ENCODE measurements around the gene PDE2A. TPM values are rescaled to one million over a fixed set of nuclear protein-coding genes. Genes with fewer than 3 reads are reported as not detected.
A peak's percentile ranks its signal among the peaks of the same experiment; 100 is the strongest.

Gene PDE2A
- total RNA-seq, 2 experiments from 2014 or later, result 0.26 to 0.37 TPM

- peaks cover 2% of the 10 kb centered on the region for H3K4me1 Mint-ChIP-seq (ENCODE audit: low read depth)
- POLR2A ChIA-PET, result no interaction called here
- peaks cover 11% of the 10 kb centered on the region for H3K27me3 Mint-ChIP-seq (ENCODE audit: low read depth)
- no peak overlapping the region for H3K27ac Mint-ChIP-seq
- H3K4me3 Mint-ChIP-seq, result no peak overlapping the region
- DNase-seq (no peak), ATAC-seq (no peak)
- H3K9me3 Mint-ChIP-seq (ENCODE audit: insufficient read depth), result no peaks in the 10 kb centered on the region
- no peaks in the 10 kb centered on the region for H3K36me3 Mint-ChIP-seq (ENCODE audit: low read depth)
- CTCF ChIA-PET, result interaction anchor here (1.1 to 1.9 kb wide), 5 partner anchors 9 to 69 kb away, joined by 3 to 5 read pairs (median 4); no protein-coding TSS in a partner anchor
Observed at GRCh38 chr11:72598906-72599305, 75.3 kb downstream of the PDE2A start.

GRCh38 chr11:72598466-72598865 lies 75.8 kb downstream of the PDE2A start:
- Mint-ChIP-seq H3K9me3 (ENCODE audit: insufficient read depth) (no peaks in the 10 kb centered on the region), H3K27me3 (ENCODE audit: low read depth) (peaks cover 11% of the 10 kb centered on the region), H3K4me3 (no peak overlapping the region), H3K27ac (no peak overlapping the region), H3K36me3 (ENCODE audit: low read depth) (no peaks in the 10 kb centered on the region), H3K4me1 (ENCODE audit: low read depth) (peaks cover 2% of the 10 kb centered on the region)
- DNase-seq (no peak), ATAC-seq (no peak)
- CTCF ChIA-PET, result interaction anchor here (0.9 to 1.9 kb wide), 5 partner anchors 9 to 70 kb away, joined by 3 to 5 read pairs (median 4); no protein-coding TSS in a partner anchor
- POLR2A ChIA-PET, result no interaction called here

- Mint-ChIP-seq H3K27me3 (ENCODE audit: low read depth) (peaks cover 11% of the 10 kb centered on the region), H3K36me3 (ENCODE audit: low read depth) (no peaks in the 10 kb centered on the region), H3K9me3 (ENCODE audit: insufficient read depth) (no peaks in the 10 kb centered on the region), H3K4me1 (ENCODE audit: low read depth) (peaks cover 8% of the 10 kb centered on the region), H3K4me3 (no peak overlapping the region), H3K27ac (no peak overlapping the region)
- DNase-seq, result no peak
- POLR2A ChIA-PET, result no interaction called here
- CTCF ChIA-PET, result interaction anchor here (0.9 to 1.9 kb wide), 3 partner anchors 10 to 14 kb away, joined by 3 to 5 read pairs (median 4); no protein-coding TSS in a partner anchor
- ATAC-seq, result no peak
Observed at GRCh38 chr11:72597721-72598120, 76.5 kb downstream of the PDE2A start.

GRCh38 chr11:72595292-72595684 lies 78.9 kb downstream of the PDE2A start:
- ChIA-PET CTCF (no interaction called here), POLR2A (no interaction called here)
- no peaks in the 10 kb centered on the region for H3K9me3 Mint-ChIP-seq (ENCODE audit: insufficient read depth)
- DNase-seq, result no peak
- H3K27me3 Mint-ChIP-seq (ENCODE audit: low read depth), result peaks cover 25% of the 10 kb centered on the region
- H3K4me3 Mint-ChIP-seq, result no peak overlapping the region
- H3K4me1 Mint-ChIP-seq (ENCODE audit: low read depth), result peaks cover 29% of the 10 kb centered on the region
- no peaks in the 10 kb centered on the region for H3K36me3 Mint-ChIP-seq (ENCODE audit: low read depth)
- ATAC-seq, result no peak
- no peak overlapping the region for H3K27ac Mint-ChIP-seq

- Mint-ChIP-seq H3K9me3 (ENCODE audit: insufficient read depth) (no peaks in the 10 kb centered on the region), H3K4me3 (no peak overlapping the region), H3K27ac (no peak overlapping the region), H3K36me3 (ENCODE audit: low read depth) (no peaks in the 10 kb centered on the region), H3K4me1 (ENCODE audit: low read depth) (peaks cover 32% of the 10 kb centered on the region), H3K27me3 (ENCODE audit: low read depth) (peaks cover 28% of the 10 kb centered on the region)
- DNase-seq, result no peak
- POLR2A ChIA-PET, result no interaction called here
- CTCF ChIA-PET, result interaction anchor here (1.9 to 10.6 kb wide), 2 partner anchors 49 to 89 kb away, joined by 7 to 132 read pairs; no protein-coding TSS in a partner anchor
- ATAC-seq, result no peak
Observed at GRCh38 chr11:72594493-72595291, 79.5 kb downstream of the PDE2A start.

GRCh38 chr11:72592698-72593495 lies 81.3 kb downstream of the PDE2A start:
- CTCF ChIA-PET, result interaction anchor here (0.5 to 10.6 kb wide), 7 partner anchors 15 to 122 kb away, joined by 3 to 132 read pairs (median 7); no protein-coding TSS in a partner anchor
- DNase-seq, result no peak
- no peak overlapping the region for H3K4me3 Mint-ChIP-seq
- peaks cover 39% of the 10 kb centered on the region for H3K27me3 Mint-ChIP-seq (ENCODE audit: low read depth)
- H3K4me1 Mint-ChIP-seq (ENCODE audit: low read depth), result peaks cover 37% of the 10 kb centered on the region
- ATAC-seq, result no peak
- no peak overlapping the region for H3K27ac Mint-ChIP-seq
- no peaks in the 10 kb centered on the region for H3K36me3 Mint-ChIP-seq (ENCODE audit: low read depth)
- H3K9me3 Mint-ChIP-seq (ENCODE audit: insufficient read depth), result no peaks in the 10 kb centered on the region
- POLR2A ChIA-PET, result no interaction called here

- Mint-ChIP-seq H3K4me1 (ENCODE audit: low read depth) (peaks cover 37% of the 10 kb centered on the region), H3K27me3 (ENCODE audit: low read depth) (peaks cover 44% of the 10 kb centered on the region), H3K9me3 (ENCODE audit: insufficient read depth) (no peaks in the 10 kb centered on the region), H3K4me3 (no peak overlapping the region), H3K36me3 (ENCODE audit: low read depth) (no peaks in the 10 kb centered on the region), H3K27ac (peak overlapping the region; percentile 48)
- peak; percentile 74 for DNase-seq
- ChIA-PET POLR2A (no interaction called here), CTCF (interaction anchor here (1.3 to 10.6 kb wide), 6 partner anchors 15 to 91 kb away, joined by 3 to 132 read pairs (median 10); no protein-coding TSS in a partner anchor)
- ATAC-seq, result peak; percentile 88
Observed at GRCh38 chr11:72591785-72592502, 82.3 kb downstream of the PDE2A start.

- H3K4me3 Mint-ChIP-seq, result no peak overlapping the region
- no peaks in the 10 kb centered on the region for H3K9me3 Mint-ChIP-seq (ENCODE audit: insufficient read depth)
- DNase-seq (no peak), ATAC-seq (no peak)
- peaks cover 35% of the 10 kb centered on the region for H3K4me1 Mint-ChIP-seq (ENCODE audit: low read depth)
- ChIA-PET POLR2A (no interaction called here), CTCF (interaction anchor here (1.3 to 10.6 kb wide), 7 partner anchors 16 to 92 kb away, joined by 3 to 132 read pairs (median 9); no protein-coding TSS in a partner anchor)
- peaks cover 46% of the 10 kb centered on the region for H3K27me3 Mint-ChIP-seq (ENCODE audit: low read depth)
- H3K27ac Mint-ChIP-seq, result no peak overlapping the region
- no peaks in the 10 kb centered on the region for H3K36me3 Mint-ChIP-seq (ENCODE audit: low read depth)
Observed at GRCh38 chr11:72591023-72591422, 83.2 kb downstream of the PDE2A start.

- Mint-ChIP-seq H3K9me3 (ENCODE audit: insufficient read depth) (no peaks in the 10 kb centered on the region), H3K36me3 (ENCODE audit: low read depth) (no peaks in the 10 kb centered on the region), H3K27ac (no peak overlapping the region), H3K27me3 (ENCODE audit: low read depth) (peaks cover 52% of the 10 kb centered on the region), H3K4me1 (ENCODE audit: low read depth) (peaks cover 43% of the 10 kb centered on the region), H3K4me3 (peak overlapping the region; percentile 32)
- ChIA-PET CTCF (interaction anchor here (0.8 to 10.6 kb wide), 14 partner anchors 10 to 135 kb away, joined by 3 to 132 read pairs (median 4); no protein-coding TSS in a partner anchor), POLR2A (interaction anchor here (0.9 kb wide), 1 partner anchor 30 kb away, joined by 3 read pairs; no protein-coding TSS in a partner anchor)
- DNase-seq (peak; percentile 65), ATAC-seq (peak; percentile 27)
Observed at GRCh38 chr11:72589802-72590761, 84.1 kb downstream of the PDE2A start.

GRCh38 chr11:72588421-72589410 lies 85.5 kb downstream of the PDE2A start:
- POLR2A ChIA-PET, result no interaction called here

More at GRCh38 chr11:72588421-72589410, 85.5 kb downstream of the PDE2A start:
- DNase-seq, result no peak
- Mint-ChIP-seq H3K36me3 (ENCODE audit: low read depth) (no peaks in the 10 kb centered on the region), H3K27me3 (ENCODE audit: low read depth) (peaks cover 56% of the 10 kb centered on the region), H3K9me3 (ENCODE audit: insufficient read depth) (no peaks in the 10 kb centered on the region), H3K27ac (no peak overlapping the region), H3K4me1 (ENCODE audit: low read depth) (peaks cover 53% of the 10 kb centered on the region), H3K4me3 (no peak overlapping the region)
- ATAC-seq, result no peak
- CTCF ChIA-PET, result interaction anchor here (0.8 to 10.6 kb wide), 12 partner anchors 10 to 117 kb away, joined by 3 to 132 read pairs (median 8); no protein-coding TSS in a partner anchor

All from activated CD8-positive, alpha-beta T cell treated with anti-CD3 and anti-CD28 coated beads, Interleukin-2, amount 10 ng/mL, durations not matched to agents 7 days and 5 days (primary cell).